Effector CD4-positive, alpha-beta T cell (primary cell): ENCODE data around the gene MEGF11.

Source experiments
- DNase-seq: peaks from one replicate; pipeline ENCODE4 v3.0.0-alpha.2; 2020

MEGF11 gene

DNA sequence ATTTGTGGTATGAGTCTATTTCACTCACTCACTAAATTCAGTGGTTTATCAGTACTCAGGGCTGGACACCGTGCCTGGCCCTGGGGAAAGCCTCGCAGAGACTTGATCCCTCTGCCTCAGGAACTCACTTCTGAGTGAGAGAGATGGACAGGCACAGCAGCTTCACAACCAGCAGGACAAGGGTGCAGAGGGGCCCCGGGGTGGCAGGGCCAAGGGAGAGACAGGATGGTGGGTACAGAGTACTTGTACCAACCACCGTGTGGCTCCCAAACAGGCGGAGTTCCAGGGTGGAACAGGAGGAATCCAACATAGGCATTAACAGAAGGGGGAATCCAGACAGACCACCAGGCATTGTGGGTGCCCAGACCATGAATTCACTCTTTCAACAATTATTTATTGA is 143.7 kb downstream of the MEGF11 start:
- DNase-seq, result no peak

- no peak for DNase-seq
These were observed 144.9 kb downstream of the MEGF11 start for GRCh38 chr15:66108483-66109265.

GRCh38 chr15:66107070-66107469 is 146.5 kb downstream of the MEGF11 start:
- DNase-seq, result no peak

GRCh38 chr15:66105286-66106265 is 148.0 kb downstream of the MEGF11 start:
- DNase-seq, result no peak

DNA sequence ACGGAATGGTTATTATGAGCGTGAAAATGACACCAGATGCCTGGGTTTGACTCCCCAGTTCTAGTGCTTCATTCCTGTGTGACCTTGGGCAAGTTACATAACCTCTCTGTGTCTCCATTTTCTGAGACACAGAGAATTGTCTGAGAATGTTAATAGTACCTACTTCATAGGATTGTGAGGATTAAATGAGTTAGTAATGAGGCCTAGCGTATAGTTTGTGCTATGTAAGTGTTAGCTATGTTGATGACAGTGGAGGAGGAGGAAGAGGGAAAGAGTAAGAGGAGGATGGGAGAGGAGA is 150.3 kb downstream of the MEGF11 start:
- no peak for DNase-seq

- DNase-seq, result no peak
These were observed 150.8 kb downstream of the MEGF11 start for GRCh38 chr15:66102563-66103292.

GRCh38 chr15:66101715-66102395 is 151.7 kb downstream of the MEGF11 start:
- DNase-seq, result no peak

- DNase-seq, result no peak
These were observed 152.8 kb downstream of the MEGF11 start for GRCh38 chr15:66100761-66101160.

DNA sequence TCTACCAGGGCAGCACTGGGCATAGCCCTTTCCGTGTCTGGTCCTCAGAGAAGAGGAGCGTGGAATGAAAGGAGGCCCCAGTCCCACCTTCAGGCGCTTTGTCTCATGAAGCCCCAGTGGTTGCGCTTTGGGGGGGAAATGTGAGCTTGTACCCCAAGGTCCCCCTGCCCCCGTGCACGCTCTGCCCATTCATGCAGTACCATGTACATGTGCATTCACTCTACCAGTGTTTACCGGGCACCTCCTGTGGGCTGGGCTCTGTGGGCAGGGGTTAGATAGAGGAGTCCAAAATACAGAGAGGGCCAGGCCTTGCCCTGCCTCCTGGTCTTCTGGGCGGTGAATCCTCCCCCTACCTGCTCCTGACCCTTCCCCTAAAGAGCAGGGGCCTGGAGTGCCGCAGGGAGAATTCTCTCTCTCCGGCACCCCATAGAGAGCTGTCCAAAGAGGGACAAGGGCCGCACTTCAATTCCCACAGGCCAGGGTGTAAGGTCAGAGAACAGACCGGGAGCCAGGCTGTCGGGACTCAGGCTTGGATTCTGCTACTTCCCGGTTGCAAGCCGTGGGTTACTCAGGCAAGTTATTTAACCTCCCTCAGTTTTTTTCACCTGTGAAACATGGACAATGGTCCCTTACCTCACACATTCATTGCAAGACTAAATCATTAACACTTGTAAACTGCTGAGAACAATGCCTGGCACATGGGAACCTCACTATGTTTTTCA is 153.4 kb downstream of the MEGF11 start:
- DNase-seq, result no peak

DNA sequence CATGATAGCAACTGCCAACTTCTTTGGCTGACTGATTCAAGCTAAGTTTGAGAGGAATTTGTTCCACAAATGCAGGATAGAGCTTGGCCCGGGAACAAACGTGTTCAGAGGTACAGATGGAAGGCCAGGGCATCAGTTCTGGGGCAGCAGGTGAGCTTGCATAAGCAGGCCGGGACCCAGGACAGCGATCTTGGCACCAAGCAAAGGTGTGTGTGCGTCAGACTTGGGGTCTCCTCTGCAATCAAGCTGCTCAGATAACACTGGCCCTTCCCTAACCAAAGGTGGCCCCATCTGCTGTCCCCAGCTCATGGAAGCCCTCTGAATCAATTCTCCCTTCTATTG is 155.6 kb downstream of the MEGF11 start:
- DNase-seq, result no peak

GRCh38 chr15:66097151-66098021 is 156.2 kb downstream of the MEGF11 start:
- no peak for DNase-seq

DNA sequence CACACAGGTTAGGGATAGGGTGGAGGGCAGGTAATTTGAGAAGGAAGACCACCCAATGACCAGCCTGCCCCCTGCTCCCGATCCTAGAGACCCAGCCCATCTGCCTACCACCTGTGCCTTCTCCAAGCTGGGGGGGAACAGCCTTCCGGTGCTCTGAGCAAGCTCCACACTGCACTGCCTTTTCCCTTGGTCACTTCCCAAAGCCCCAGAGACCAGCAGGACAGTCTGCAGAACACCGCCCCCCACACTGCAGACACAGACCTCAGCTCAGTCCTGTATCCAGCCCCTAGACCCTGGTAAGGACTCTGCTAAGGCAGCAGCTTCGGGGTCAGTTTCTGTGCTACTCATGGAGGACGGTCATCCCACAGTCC is 156.9 kb downstream of the MEGF11 start:
- DNase-seq, result no peak

GRCh38 chr15:66095871-66096687 is 157.5 kb downstream of the MEGF11 start:
- no peak for DNase-seq

- no peak for DNase-seq
These were observed 159.2 kb downstream of the MEGF11 start for GRCh38 chr15:66094331-66094730.

DNA sequence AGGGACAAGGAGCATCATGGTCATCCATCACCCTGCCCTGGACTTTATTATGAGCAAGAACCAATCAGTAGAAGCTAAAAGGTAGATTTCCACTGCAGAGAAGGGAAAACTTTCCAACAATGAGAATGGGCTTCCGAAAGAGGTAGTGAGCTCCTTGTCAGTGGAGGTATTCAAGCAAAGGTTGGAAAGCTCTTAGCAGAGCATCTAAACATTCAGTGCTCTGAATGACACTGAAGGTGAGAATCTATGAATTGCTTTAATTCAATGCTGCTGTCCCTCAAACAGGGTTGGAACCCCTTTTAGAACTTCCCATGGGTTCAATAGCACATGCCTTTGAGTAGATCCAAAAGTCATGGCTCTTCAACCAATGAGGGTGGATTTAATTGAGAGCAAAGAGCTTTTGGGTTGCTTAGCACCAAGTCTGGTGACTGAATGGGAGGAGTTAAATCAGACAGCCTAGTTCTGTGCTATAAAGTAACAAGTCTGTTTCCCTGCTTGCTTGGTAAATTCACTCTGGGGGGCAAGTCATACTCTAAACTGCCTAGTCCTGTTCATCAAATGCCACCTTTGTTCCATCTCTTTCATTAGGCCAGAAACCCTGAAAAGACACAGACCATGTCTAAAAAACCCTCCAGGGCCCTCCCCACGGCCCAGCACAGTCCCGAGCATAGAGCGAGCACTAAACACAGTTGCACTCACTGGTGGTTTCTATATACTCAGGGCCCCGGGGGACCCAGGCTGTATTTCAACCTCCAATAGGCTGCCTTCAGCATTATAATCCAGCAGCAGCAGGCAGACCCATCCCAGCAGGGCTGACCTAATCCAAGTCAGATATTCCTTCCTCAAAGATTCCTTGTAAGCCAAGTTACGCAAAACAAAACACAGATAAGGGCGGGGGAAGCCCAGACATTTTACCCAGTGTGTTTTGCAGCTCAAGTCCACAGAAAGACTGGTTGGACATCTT is 161.2 kb downstream of the MEGF11 start:
- DNase-seq, result no peak

DNA sequence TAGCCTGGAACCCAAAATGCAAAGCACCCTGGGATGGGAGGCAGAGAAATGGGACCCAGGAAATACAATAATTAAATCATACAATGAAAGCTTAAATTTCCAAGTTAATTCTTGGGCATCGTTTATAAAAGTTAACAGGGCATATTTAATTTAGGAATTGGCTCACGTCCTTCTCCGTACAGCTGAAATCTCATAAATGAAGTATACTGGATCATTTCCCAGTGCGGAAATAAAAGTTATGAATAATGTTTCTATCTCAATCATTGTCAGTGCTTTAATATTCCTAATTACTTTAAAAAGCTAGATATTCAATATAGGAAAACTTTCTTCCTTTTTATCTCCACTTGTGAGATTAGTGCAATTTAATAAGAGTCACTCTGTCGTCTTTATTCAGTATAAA is 164.0 kb downstream of the MEGF11 start:
- DNase-seq, result no peak

GRCh38 chr15:66089049-66089448 is 164.5 kb downstream of the MEGF11 start:
- no peak for DNase-seq

DNA sequence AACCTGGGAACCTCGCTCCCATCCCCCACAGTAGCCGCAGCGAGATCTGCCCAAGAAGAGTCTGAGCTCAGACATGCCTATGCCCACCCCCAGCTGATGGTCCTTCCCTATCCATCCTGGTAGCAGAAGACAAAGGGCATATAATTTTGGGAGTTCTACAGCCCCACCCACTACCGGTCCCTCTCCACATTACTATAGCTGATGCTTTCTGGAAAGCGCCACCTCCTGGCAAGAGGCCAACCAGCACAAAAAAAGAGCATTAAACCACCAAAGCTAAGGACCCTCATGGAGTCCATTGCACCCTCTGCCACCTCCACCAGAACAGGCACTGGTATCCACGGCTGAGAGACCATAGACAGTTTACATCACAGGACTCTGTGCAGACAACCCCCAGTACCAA is 168.4 kb downstream of the MEGF11 start:
- no peak for DNase-seq

- DNase-seq, result no peak
These were observed 168.8 kb downstream of the MEGF11 start for GRCh38 chr15:66084704-66085103.
